ENCODE results near the gene NUP42. TPM values are rescaled to one million over a fixed set of nuclear protein-coding genes. Genes with fewer than 3 reads are reported as not detected.
"Not testable (repeated sequence)": the region's sequence is repeated elsewhere in the genome, so short reads cannot be mapped to it uniquely, and the experiment has no call there.

The NUP42 gene
- total and polyA plus RNA-seq, 2 experiments from 2014 or later: 23.6 to 47.9 TPM

DNA sequence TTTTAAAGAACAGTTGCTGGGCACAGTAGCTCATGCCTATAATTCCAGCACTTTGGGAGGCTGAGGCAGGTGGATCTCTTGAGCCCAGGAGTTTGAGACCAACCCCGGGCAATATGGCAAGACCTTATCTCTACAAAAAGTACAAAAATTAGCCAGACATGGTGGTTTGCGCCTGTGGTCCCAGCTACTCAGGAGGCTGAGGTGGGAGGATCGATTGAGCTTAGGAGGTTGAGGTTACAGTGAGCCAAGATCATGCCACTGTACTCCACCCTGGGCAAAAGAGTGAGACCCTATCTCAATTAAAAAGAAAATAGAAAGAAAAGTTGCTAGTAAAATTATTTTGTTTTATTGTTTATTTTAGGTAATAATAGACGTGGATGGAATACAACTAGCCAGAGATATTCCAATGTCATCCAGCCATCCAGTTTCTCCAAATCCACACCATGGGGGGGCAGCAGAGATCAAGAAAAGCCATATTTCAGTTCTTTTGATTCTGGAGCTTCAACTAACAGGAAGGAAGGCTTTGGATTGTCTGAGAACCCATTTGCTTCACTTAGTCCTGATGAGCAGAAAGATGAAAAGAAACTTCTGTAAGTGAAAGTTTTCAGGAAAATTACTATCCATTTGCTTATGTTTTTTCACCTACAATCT, 3.0 kb downstream of the NUP42 start:
- H3K79me2 ChIP-seq: peaks cover 47% of the 10 kb centered on the region
- no peak overlapping the region for H2AFZ ChIP-seq
- H3K4me2 ChIP-seq: no peak overlapping the region
- no peaks in the 10 kb centered on the region for H3K9me3 ChIP-seq (ENCODE audit: low read depth)
- peak; percentile 56 for DNase-seq (ENCODE audit: low spot score)
- no peak overlapping the region for H3K27ac ChIP-seq
- no peaks in the 10 kb centered on the region for H3K27me3 ChIP-seq
- no peaks in the 10 kb centered on the region for H3K9me2 ChIP-seq (replicated peaks; ENCODE audit: insufficient read depth)
- WGBS (ENCODE audit: low lambda C conversion rate, missing lambda C conversion rate): 88% methylated on average over 4 of the region's 4 CpGs
- TF ChIP-seq, protein P1, sequence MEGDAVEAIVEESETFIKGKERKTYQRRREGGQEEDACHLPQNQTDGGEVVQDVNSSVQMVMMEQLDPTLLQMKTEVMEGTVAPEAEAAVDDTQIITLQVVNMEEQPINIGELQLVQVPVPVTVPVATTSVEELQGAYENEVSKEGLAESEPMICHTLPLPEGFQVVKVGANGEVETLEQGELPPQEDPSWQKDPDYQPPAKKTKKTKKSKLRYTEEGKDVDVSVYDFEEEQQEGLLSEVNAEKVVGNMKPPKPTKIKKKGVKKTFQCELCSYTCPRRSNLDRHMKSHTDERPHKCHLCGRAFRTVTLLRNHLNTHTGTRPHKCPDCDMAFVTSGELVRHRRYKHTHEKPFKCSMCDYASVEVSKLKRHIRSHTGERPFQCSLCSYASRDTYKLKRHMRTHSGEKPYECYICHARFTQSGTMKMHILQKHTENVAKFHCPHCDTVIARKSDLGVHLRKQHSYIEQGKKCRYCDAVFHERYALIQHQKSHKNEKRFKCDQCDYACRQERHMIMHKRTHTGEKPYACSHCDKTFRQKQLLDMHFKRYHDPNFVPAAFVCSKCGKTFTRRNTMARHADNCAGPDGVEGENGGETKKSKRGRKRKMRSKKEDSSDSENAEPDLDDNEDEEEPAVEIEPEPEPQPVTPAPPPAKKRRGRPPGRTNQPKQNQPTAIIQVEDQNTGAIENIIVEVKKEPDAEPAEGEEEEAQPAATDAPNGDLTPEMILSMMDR (IDR thresholded peaks at IDR 0.05; ENCODE audit: poor library complexity): peak; percentile 52
- no peak for TF ChIP-seq EZH2 (IDR thresholded peaks at IDR 0.05; ENCODE audit: borderline replicate concordance)
- TF ChIP-seq EZH2phosphoT487 (IDR thresholded peaks at IDR 0.05; ENCODE audit: low read depth, severe bottlenecking, unreplicated experiment): no peak
- H3K36me3 ChIP-seq (replicated peaks; ENCODE audit: insufficient read depth, low read depth): no peaks in the 10 kb centered on the region
- peaks cover 9% of the 10 kb centered on the region for H3K4me1 ChIP-seq (ENCODE audit: insufficient read depth)
- H3K4me3 ChIP-seq: no peak overlapping the region
- H4K20me1 ChIP-seq (ENCODE audit: insufficient read depth, poor library complexity, severe bottlenecking): no peaks in the 10 kb centered on the region

DNA sequence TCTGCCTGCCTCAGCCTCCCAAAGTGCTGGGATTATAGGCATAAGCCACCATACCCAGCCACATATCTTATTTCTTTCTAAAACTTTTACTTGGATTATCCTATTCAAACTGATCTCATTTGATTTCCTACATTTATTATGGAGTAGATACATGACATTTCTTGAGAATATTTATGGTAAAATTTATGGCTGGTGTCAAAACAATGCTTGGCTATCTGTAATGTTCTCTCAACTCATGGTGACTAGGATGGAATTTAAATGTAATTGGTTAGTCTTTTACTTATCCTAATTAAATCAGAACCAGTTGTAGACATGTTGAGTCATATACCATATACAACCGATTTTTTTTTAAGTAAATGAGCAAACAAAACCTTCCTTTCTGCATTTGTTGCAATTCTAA, 4.1 kb downstream of the NUP42 start:
- Histone ChIP-seq H4K20me1 (ENCODE audit: insufficient read depth, poor library complexity, severe bottlenecking) (peaks cover 7% of the 10 kb centered on the region), H3K36me3 (replicated peaks; ENCODE audit: insufficient read depth, low read depth) (no peaks in the 10 kb centered on the region), H3K9me3 (ENCODE audit: low read depth) (no peaks in the 10 kb centered on the region), H3K79me2 (peaks cover 47% of the 10 kb centered on the region), H3K4me1 (ENCODE audit: insufficient read depth) (peaks cover 9% of the 10 kb centered on the region), H3K9me2 (replicated peaks; ENCODE audit: insufficient read depth) (no peaks in the 10 kb centered on the region), H2AFZ (no peak overlapping the region), H3K27ac (no peak overlapping the region), H3K27me3 (no peaks in the 10 kb centered on the region), H3K4me2 (no peak overlapping the region), H3K4me3 (no peak overlapping the region)
- TF ChIP-seq, protein P1 (IDR thresholded peaks at IDR 0.05; ENCODE audit: poor library complexity): no peak
- TF ChIP-seq EZH2 (IDR thresholded peaks at IDR 0.05; ENCODE audit: borderline replicate concordance): no peak
- TF ChIP-seq EZH2phosphoT487 (IDR thresholded peaks at IDR 0.05; ENCODE audit: low read depth, severe bottlenecking, unreplicated experiment): no peak
- DNase-seq (ENCODE audit: low spot score): no peak
- WGBS (ENCODE audit: low lambda C conversion rate, missing lambda C conversion rate): 84% methylated on average over 1 of the region's 1 CpG

DNA sequence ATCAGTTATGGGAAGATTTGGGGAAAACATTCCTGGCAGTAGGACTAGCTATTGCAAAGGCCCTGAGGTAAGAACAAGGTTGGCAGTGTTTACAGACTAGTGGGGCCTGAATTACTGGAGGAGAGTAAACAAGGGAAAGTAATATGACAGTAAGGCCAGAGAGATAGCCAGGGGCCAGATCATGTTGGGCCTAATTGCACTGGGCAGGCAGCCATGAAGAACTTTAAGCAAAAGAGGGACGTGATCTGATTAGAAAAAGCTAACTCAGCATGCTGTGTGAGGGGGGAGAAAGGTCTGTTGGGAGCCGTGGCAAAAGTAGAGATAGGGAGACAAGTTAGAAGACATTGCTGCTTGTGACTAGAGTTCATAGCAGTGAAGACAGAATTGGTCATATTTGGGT, 9.2 kb downstream of the NUP42 start:
- H3K36me3 ChIP-seq (replicated peaks; ENCODE audit: insufficient read depth, low read depth): no peaks in the 10 kb centered on the region
- H3K4me2 ChIP-seq: no peak overlapping the region
- no peak overlapping the region for H3K4me3 ChIP-seq
- no peak for TF ChIP-seq EZH2 (IDR thresholded peaks at IDR 0.05; ENCODE audit: borderline replicate concordance)
- no peak for TF ChIP-seq EZH2phosphoT487 (IDR thresholded peaks at IDR 0.05; ENCODE audit: low read depth, severe bottlenecking, unreplicated experiment)
- TF ChIP-seq, protein P1 (IDR thresholded peaks at IDR 0.05; ENCODE audit: poor library complexity): no peak
- H4K20me1 ChIP-seq (ENCODE audit: insufficient read depth, poor library complexity, severe bottlenecking): peaks cover 7% of the 10 kb centered on the region
- no peaks in the 10 kb centered on the region for H3K9me2 ChIP-seq (replicated peaks; ENCODE audit: insufficient read depth)
- H3K27me3 ChIP-seq: no peaks in the 10 kb centered on the region
- no peak overlapping the region for H2AFZ ChIP-seq
- peaks cover 17% of the 10 kb centered on the region for H3K79me2 ChIP-seq
- H3K4me1 ChIP-seq (ENCODE audit: insufficient read depth): no peaks in the 10 kb centered on the region
- peak; percentile 15 for DNase-seq (ENCODE audit: low spot score)
- 30% methylated on average over 2 of the region's 2 CpGs for WGBS (ENCODE audit: low lambda C conversion rate, missing lambda C conversion rate)
- H3K9me3 ChIP-seq (ENCODE audit: low read depth): no peaks in the 10 kb centered on the region
- no peak overlapping the region for H3K27ac ChIP-seq

DNA sequence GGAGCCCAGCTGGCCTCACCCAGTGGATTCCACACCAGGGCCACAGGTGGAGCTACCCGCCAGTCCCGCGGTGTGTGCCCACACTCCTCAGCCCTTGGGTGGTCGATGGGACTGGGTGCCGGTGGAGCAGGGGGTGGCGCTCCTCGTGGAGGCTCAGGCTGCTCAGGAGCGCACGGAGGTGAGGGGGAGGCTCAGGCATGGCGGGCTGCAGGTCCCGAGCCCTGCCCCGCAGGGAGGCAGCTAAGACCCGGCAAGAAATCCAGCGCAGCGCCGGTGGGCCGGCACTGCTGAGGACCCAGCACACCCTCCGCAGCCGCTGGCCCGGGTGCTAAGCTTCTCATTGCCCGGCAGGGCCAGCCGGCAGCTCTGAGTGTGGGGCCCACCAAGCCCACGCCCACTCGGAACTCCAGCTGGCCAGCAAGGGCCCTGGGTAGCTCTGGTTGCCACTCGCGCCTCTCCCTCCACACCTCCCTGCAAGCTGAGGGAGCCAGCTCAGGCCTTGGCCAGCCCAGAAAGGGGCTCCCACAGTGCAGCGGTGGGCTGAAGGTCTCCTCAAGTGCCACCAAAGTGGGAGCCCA, 11.9 kb downstream of the NUP42 start:
- not testable (repeated sequence) for H3K4me2 ChIP-seq; H3K9me3 ChIP-seq (ENCODE audit: low read depth); H3K4me1 ChIP-seq (ENCODE audit: insufficient read depth); H3K27ac ChIP-seq; H2AFZ ChIP-seq; H3K36me3 ChIP-seq (replicated peaks; ENCODE audit: insufficient read depth, low read depth); H3K79me2 ChIP-seq; H3K4me3 ChIP-seq; H3K9me2 ChIP-seq (replicated peaks; ENCODE audit: insufficient read depth); H4K20me1 ChIP-seq (ENCODE audit: insufficient read depth, poor library complexity, severe bottlenecking); H3K27me3 ChIP-seq; DNase-seq (ENCODE audit: low spot score)
- 99% methylated on average over 20 of the region's 27 CpGs for WGBS (ENCODE audit: low lambda C conversion rate, missing lambda C conversion rate)

Data from hepatocyte (in vitro differentiated cells).